CD14-positive monocyte (primary cell): Measurements from ENCODE around the gene CERKL. TPM values are rescaled to one million over a fixed set of nuclear protein-coding genes. Genes with fewer than 3 reads are reported as not detected.

ENCODE experiments used
- DNase-seq, 3 donors: peaks; one replicate each; pipeline ENCODE4 v3.0.0-alpha.2; 2011 to 2022
- H2AFZ ChIP-seq: 2 replicates; pipeline ENCODE4 v1.6.0; 2012; ENCODE audit warnings: mild to moderate bottlenecking, low read depth, low read length, inconsistent platforms; ENCODE audit not compliant: insufficient read depth, poor library complexity, severe bottlenecking
- H3K27ac ChIP-seq, 2 donors: 1 replicate in 1 of 2; 2 replicates in 1 of 2; pipeline ENCODE4 v1.5.1; 2012 to 2013; ENCODE audit warnings: low read length in 2 of 2, control low read depth in 1 of 2, inconsistent platforms in 1 of 2, low read depth in 1 of 2, mild to moderate bottlenecking in 1 of 2
- H3K27me3 ChIP-seq, 2 donors: one replicate each; pipeline versions ENCODE4 v1.6.0 to v1.6.1; 2011 to 2013; ENCODE audit warnings: low read length in 2 of 2; ENCODE audit not compliant: control insufficient read depth in 2 of 2, insufficient read depth in 2 of 2
- H3K36me3 ChIP-seq, 2 donors: replicated peaks in 1 of 2; 1 replicate in 1 of 2; 2 replicates in 1 of 2; pipeline versions ENCODE4 v1.5.1 to v1.6.1; 2012 to 2013; ENCODE audit warnings: low read length in 2 of 2, control low read depth in 1 of 2, inconsistent platforms in 1 of 2, mild to moderate bottlenecking in 1 of 2; ENCODE audit not compliant: insufficient read depth in 2 of 2, control insufficient read depth in 1 of 2
- H3K4me1 ChIP-seq, 2 donors: 1 replicate in 1 of 2; 2 replicates in 1 of 2; pipeline versions ENCODE4 v1.5.1 to v1.6.1; 2012 to 2013; ENCODE audit warnings: low read length in 2 of 2, control low read depth in 1 of 2, inconsistent platforms in 1 of 2, mild to moderate bottlenecking in 1 of 2, moderate library complexity in 1 of 2; ENCODE audit not compliant: insufficient read depth in 2 of 2, control insufficient read depth in 1 of 2
- H3K4me2 ChIP-seq: replicated peaks from 2 replicates; pipeline ENCODE3; 2012; ENCODE audit warnings: low read length, moderate library complexity, mild to moderate bottlenecking; ENCODE audit not compliant: poor library complexity, severe bottlenecking; ENCODE audit errors: extremely low read depth
- H3K4me3 ChIP-seq, 3 experiments: fragments of 200-600 bp in 1 of 3; sonication (generic) in 1 of 3; replicated peaks in 1 of 3; 1 replicate in 2 of 3; 2 replicates in 1 of 3; pipeline ENCODE4 v1.5.1; 2011 to 2013; ENCODE audit warnings: low read length in 3 of 3, mild to moderate bottlenecking in 3 of 3, control low read depth in 2 of 3, low read depth in 2 of 3, inconsistent platforms in 1 of 3, moderate library complexity in 1 of 3
- H3K79me2 ChIP-seq: 2 replicates; pipeline ENCODE4 v1.6.0; 2012; ENCODE audit warnings: mild to moderate bottlenecking, control low read depth, inconsistent platforms, low read length, moderate library complexity; ENCODE audit not compliant: insufficient read depth
- H3K9ac ChIP-seq: 2 replicates; pipeline ENCODE4 v1.6.0; 2017; ENCODE audit warnings: low read length, mild to moderate bottlenecking; ENCODE audit not compliant: insufficient read depth, poor library complexity, severe bottlenecking
- H3K9me3 ChIP-seq, 2 donors: replicated peaks in 1 of 2; 1 replicate in 1 of 2; 2 replicates in 1 of 2; pipeline versions ENCODE4 v1.5.1 to v1.6.1; 2012 to 2013; ENCODE audit warnings: low read length in 2 of 2, control low read depth in 1 of 2; ENCODE audit not compliant: control insufficient read depth in 1 of 2, insufficient read depth in 1 of 2
- H4K20me1 ChIP-seq: 2 replicates; pipeline ENCODE4 v1.6.0; 2012; ENCODE audit warnings: mild to moderate bottlenecking, low read length, control low read depth, moderate library complexity; ENCODE audit not compliant: insufficient read depth
- H3K27ac Mint-ChIP-seq, 7 donors: one replicate each; pipeline ENCODE4 v1.8.0; 2020; ENCODE audit warnings: mild to moderate bottlenecking in 7 of 7, mixed read lengths in 7 of 7, moderate library complexity in 6 of 7, inconsistent platforms in 2 of 7
- H3K27me3 Mint-ChIP-seq, 3 donors: one replicate each; pipeline ENCODE4 v1.8.0; 2021 to 2022; ENCODE audit warnings: low read depth in 3 of 3, mild to moderate bottlenecking in 3 of 3, mixed read lengths in 3 of 3, moderate library complexity in 3 of 3, inconsistent platforms in 1 of 3
- H3K36me3 Mint-ChIP-seq, 2 donors: one replicate each; pipeline ENCODE4 v1.8.0; 2020; ENCODE audit warnings: mixed read lengths in 2 of 2, inconsistent platforms in 1 of 2, mild to moderate bottlenecking in 1 of 2
- H3K4me1 Mint-ChIP-seq: one replicate; pipeline ENCODE4 v1.8.0; 2020; ENCODE audit warnings: mild to moderate bottlenecking, mixed read lengths
- H3K4me3 Mint-ChIP-seq, 2 donors: one replicate each; pipeline ENCODE4 v1.8.0; 2020; ENCODE audit warnings: mild to moderate bottlenecking in 2 of 2, mixed read lengths in 2 of 2, moderate library complexity in 1 of 2
- H3K9me3 Mint-ChIP-seq, 7 donors: one replicate each; pipeline ENCODE4 v1.8.0; 2020 to 2022; ENCODE audit warnings: mixed read lengths in 7 of 7, mild to moderate bottlenecking in 6 of 7, moderate library complexity in 6 of 7, inconsistent platforms in 2 of 7
- WGBS: methylation state at CpG from one replicate; pipeline ENCODE4 v1.1.5; 2013; ENCODE audit warnings: missing lambda C conversion rate; ENCODE audit not compliant: insufficient coverage; 5-methylcytosine and 5-hydroxymethylcytosine counted together
- intact Hi-C, 2 donors: fragments of 100-400 bp; cut with micrococcal nuclease; formaldehyde crosslinking; loops; one replicate each; pipeline versions ENCODE4 v1.15.0 to v1.15.1; 2023
- polyA plus RNA-seq, 3 donors: library from polyadenylated mRNA; depleted of rRNA in 1 of 3; unstranded in 2 of 3; stranded (reverse) in 1 of 3; fragments of 300-500 nt in 2 of 3; fragments of >200 nt in 1 of 3; fragmentation: Illumina TruSeq in 2 of 3; gene quantifications; 1 replicate in 2 of 3; 2 replicates in 1 of 3; pipeline ENCODE4 v1.2.3, GENCODE V29; 2012 to 2021
- TF ChIP-seq, protein P1 (sequence below): fragments of 200-600 bp; IDR thresholded peaks from one replicate; pipeline ENCODE4 v1.8.0; 2022; ENCODE audit warnings: antibody characterized with exemption, mild to moderate bottlenecking

Gene CERKL
- polyA plus RNA-seq, 3 donors: 0.12 to 16.3 (median 8.6) TPM

- H3K27ac Mint-ChIP-seq: no peak overlapping the region
- no peak for DNase-seq
- H3K4me1 ChIP-seq: peaks cover 31 to 39% of the 10 kb centered on the region in 2 donors
- peaks cover 86 to 94% (median 94%) of the 10 kb centered on the region in 3 donors for H3K27me3 Mint-ChIP-seq
- TF ChIP-seq, protein P1, sequence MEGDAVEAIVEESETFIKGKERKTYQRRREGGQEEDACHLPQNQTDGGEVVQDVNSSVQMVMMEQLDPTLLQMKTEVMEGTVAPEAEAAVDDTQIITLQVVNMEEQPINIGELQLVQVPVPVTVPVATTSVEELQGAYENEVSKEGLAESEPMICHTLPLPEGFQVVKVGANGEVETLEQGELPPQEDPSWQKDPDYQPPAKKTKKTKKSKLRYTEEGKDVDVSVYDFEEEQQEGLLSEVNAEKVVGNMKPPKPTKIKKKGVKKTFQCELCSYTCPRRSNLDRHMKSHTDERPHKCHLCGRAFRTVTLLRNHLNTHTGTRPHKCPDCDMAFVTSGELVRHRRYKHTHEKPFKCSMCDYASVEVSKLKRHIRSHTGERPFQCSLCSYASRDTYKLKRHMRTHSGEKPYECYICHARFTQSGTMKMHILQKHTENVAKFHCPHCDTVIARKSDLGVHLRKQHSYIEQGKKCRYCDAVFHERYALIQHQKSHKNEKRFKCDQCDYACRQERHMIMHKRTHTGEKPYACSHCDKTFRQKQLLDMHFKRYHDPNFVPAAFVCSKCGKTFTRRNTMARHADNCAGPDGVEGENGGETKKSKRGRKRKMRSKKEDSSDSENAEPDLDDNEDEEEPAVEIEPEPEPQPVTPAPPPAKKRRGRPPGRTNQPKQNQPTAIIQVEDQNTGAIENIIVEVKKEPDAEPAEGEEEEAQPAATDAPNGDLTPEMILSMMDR: no peak
- 7% methylated on average over 12 of the region's 24 CpGs for WGBS
- H2AFZ ChIP-seq: no peak overlapping the region
- intact Hi-C loops: no loop called here
- no peak overlapping the region for H3K9ac ChIP-seq
- no peak overlapping the region for H3K4me3 ChIP-seq
- peaks cover 14 to 66% of the 10 kb centered on the region in 2 donors for H3K9me3 ChIP-seq
- no peaks in the 10 kb centered on the region for H3K79me2 ChIP-seq
- peaks cover 6 to 59% (median 47%) of the 10 kb centered on the region in 7 donors for H3K9me3 Mint-ChIP-seq
- H4K20me1 ChIP-seq: no peaks in the 10 kb centered on the region
- peaks cover 14 to 25% of the 10 kb centered on the region in 2 donors for H3K36me3 Mint-ChIP-seq
- H3K27me3 ChIP-seq: peaks cover 90 to 99% of the 10 kb centered on the region in 2 donors
- no peak overlapping the region for H3K4me2 ChIP-seq
- H3K4me3 Mint-ChIP-seq: peak overlapping the region in 1 of 2 donors; percentile 95
- H3K4me1 Mint-ChIP-seq: peaks cover 61% of the 10 kb centered on the region
- H3K36me3 ChIP-seq: no peaks in the 10 kb centered on the region
- no peak overlapping the region for H3K27ac ChIP-seq
These were observed 25.3 kb upstream of the CERKL start for GRCh38 chr2:181682026-181682789.

DNA sequence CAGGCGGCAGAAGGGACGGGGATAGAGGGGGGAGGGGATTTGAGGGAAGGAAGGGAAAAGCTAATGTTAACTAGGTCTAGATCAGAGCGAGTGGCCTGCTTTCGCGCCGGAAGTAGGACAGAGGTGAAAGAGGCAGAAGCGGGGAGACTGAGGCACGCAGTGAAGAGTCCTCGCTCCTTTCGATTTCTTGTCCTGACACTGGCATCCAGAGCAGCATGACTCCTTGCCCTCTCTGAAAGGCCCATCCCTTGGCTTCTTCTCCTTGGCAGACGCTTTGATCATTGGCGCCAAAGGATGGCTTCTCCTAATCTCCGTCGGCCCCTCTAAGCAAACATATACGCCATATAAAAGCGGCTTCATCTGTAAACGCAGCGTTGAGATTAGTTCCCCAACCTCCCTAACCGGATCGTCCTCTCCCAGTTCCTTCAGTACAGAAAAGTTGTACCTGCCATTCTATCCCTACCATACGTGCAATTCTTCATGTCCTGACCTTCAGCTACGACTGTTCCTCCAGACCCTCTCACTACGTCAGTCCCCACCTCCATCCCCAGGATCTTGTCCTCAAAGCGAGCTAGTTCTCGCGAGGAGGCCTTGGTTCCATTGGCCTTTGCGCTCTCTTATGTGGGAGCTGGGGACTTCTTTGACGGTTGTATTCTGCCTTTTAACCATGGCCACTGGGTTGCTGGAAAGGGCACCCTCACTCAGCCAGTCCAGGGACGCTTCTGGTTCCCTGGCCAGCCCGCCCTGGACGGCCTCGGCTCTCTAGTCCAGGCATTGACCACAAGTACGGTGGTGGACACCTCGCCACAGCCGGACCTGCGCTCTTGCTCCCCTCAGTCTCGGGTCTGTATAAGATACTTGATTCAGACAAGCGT, 24.3 kb upstream of the CERKL start:
- intact Hi-C loops: no loop called here
- Mint-ChIP-seq H3K36me3 (peaks cover 14 to 25% of the 10 kb centered on the region in 2 donors), H3K27me3 (peaks cover 89 to 93% (median 92%) of the 10 kb centered on the region in 3 donors), H3K4me3 (peak overlapping the region; percentile 59 to 95), H3K4me1 (peaks cover 61% of the 10 kb centered on the region), H3K27ac (peak overlapping the region in 2 of 7 donors; percentile 16 to 21), H3K9me3 (peaks cover 6 to 59% (median 47%) of the 10 kb centered on the region in 7 donors)
- TF ChIP-seq, protein P1: no peak
- H3K9me3 ChIP-seq: peaks cover 14 to 66% of the 10 kb centered on the region in 2 donors
- peak overlapping the region in 1 of 3 experiments; percentile 56 for H3K4me3 ChIP-seq
- H3K79me2 ChIP-seq: no peaks in the 10 kb centered on the region
- H3K4me2 ChIP-seq: peak overlapping the region; percentile 60
- no peaks in the 10 kb centered on the region for H3K36me3 ChIP-seq
- no peak for DNase-seq
- peak overlapping the region; percentile 43 for H2AFZ ChIP-seq
- 5% methylated on average over 38 of the region's 38 CpGs for WGBS
- H3K9ac ChIP-seq: no peak overlapping the region
- peaks cover 83 to 98% of the 10 kb centered on the region in 2 donors for H3K27me3 ChIP-seq
- peaks cover 31 to 39% of the 10 kb centered on the region in 2 donors for H3K4me1 ChIP-seq
- no peak overlapping the region for H3K27ac ChIP-seq
- no peaks in the 10 kb centered on the region for H4K20me1 ChIP-seq
